Stimulated activated CD8-positive, alpha-beta memory T cell treated with anti-CD3 and anti-CD28 coated beads, Interleukin-7, amount 100 ng/mL, for 48 hours (primary cell): ENCODE measurements around the gene DGCR8.

Source experiments
- DNase-seq, 2 donors: peaks; one replicate each; pipeline ENCODE4 v3.0.0-alpha.2; 2020; ENCODE audit warnings: low read depth in 1 of 2; ENCODE audit errors: extremely low read depth in 1 of 2

DGCR8 gene

DNA sequence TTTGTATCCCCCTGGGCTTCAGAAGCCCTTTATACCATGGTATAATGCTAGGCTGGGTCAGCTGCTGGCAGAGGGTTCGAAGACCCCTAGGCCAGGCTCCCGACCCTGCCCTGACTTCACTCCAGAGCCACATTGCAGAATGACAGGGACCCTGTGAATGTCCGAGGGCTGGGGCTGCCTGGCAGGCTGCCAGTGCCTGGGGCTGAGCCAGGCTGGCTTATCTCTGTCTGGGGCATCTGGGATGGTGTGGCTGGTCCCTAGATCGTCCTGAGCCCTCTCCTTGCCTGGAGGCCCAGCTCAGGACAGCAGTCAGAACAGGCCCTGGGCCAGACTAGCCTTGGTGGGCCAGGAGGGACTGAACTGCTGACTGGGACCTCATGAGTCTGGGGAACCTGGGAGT is 55.2 kb downstream of the DGCR8 start:
- DNase-seq: no peak

DNA sequence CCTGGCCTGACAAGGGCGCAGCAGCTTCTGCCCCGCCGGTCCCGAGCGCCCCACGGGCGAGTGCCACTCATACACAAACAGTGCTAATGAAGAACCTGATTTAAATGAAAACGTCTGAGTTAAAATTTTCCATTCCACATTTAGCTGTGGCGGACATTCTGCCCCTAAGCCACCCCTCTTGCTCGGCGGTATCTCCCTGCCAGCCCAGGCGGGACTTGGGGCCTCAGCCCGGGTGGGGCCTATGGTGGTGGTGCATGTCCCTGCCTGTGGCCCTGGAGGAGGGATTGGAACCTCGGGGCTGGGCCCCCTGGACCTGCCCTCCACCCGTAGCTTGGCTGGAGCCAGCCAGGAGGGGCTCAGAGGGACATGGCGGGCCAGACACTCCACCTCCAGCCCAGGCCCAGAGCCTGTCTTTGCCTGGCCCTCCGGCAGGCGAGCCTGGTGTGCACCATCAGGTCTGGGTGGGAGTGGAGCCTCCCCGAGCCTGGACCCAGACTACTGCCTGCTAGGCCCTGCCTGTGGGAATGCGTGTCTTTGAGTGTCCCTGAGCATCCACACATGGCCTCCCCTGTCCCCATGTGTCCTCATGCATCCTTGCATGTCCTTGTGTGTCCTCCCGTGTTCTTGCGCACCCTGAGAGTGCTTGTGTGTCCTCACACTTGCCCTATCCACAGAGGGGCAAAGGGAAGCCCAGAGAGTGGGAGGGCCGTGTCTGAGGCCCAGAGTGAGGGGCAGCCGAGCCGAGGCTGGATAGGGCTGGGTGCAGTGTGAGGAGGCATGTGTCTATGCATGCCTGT is 56.0 kb downstream of the DGCR8 start:
- no peak for DNase-seq

DNA sequence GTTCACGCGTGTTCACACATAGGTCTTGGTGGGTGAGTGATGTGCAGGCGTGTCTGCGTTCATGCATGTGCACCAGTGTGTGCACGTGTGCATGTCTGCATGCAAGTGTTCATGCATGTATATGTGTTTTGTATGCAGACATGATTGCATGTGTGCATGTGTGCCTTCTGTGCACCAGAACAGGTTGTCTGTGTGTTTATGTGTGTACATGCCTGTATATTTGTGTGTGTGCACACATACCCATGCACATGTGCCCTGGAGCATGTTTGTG is 56.5 kb downstream of the DGCR8 start:
- no peak for DNase-seq

DNA sequence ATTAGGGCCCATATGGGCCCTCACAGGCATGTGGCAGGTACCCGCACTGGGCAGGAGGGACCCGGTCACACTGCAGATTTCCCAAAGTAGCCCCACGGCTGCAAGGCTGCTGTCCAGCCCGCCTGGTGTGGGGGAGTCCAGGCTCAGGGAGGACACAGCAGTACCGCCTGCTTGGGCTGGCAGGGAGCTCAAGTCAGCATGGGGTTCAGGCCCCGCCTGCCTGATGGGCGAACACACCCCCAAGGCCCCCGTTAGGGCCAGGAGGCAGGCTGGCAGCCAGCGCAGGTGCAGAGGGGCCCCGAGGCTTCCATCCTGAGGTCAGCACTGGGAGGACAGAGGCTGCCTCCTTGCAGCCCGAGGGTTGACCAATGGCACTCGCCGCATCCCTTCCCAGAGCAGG is 57.1 kb downstream of the DGCR8 start:
- no peak for DNase-seq

GRCh38 chr22:20137671-20138416 is 57.8 kb downstream of the DGCR8 start:
- no peak for DNase-seq

DNA sequence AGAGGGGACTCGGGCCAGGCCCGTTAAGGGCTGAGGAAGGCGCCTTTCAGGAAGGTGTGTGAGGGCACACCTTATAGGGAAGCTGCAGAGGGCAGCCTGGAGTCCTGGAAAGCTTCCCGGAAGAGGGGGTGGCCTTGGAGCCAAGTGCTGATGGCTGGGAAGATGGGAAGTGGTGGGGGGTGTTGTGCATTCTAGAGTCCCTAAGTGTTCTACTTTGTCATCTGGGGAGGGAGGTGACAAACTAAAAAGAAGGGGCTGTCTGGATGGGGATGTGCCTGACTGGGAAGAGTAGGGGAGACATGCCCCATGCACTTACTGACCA is 58.3 kb downstream of the DGCR8 start:
- DNase-seq: no peak

DNA sequence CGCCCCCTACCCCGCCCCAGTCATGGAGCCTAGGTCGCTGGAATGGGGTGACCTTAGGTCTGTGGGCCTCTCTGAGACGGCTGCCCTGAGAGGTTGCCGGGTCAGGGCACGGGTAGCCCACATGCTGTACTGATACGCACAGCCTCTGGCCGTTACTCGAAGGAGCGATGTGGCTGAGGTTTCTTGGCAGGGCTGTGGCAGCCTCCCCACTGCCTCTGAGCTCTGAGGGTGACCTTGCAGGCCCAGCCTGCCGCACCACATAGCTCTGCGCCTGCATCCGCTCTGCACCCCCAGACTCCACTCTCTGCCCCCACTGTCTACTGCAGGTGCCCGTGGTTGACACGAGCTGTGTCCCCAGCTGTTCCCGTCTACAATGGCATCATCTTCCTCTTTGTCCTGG is 58.8 kb downstream of the DGCR8 start:
- DNase-seq: no peak

- no peak for DNase-seq
These were observed 59.5 kb downstream of the DGCR8 start for GRCh38 chr22:20139391-20140106.

DNA sequence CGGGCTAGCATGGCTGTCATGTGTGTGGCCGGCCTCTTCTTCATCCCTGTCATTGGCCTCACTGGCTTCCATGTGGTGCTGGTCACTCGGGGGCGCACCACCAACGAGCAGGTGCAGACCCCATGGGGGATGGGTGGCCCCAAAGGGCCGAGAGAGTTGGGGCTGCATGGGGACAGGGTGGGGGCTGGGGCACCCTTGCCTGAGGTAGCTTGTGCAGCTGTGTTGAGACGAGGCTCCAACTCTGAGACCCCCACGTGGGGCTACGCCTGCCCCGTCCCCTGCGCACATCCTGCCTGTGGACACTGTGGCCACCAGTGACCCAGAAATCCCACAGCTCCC is 60.0 kb downstream of the DGCR8 start:
- DNase-seq: no peak

DNA sequence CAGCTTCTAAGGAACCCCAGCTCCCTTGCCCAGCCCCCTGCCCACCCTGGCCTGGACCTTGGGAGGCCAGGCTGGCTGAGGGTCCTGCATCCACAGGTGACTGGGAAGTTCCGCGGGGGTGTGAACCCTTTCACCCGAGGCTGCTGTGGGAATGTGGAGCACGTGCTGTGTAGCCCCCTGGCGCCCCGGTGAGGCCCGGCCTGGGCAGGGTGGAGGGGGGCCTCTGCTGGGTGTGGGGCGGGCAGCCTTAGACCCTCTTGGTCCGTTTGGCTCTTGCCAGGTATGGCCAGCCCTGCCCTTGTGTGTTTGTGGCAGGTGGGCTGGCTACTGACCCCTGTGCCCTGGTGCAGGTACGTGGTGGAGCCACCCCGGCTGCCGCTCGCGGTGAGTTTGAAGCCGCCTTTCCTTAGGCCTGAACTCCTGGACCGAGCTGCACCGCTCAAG is 60.5 kb downstream of the DGCR8 start:
- DNase-seq: no peak

DNA sequence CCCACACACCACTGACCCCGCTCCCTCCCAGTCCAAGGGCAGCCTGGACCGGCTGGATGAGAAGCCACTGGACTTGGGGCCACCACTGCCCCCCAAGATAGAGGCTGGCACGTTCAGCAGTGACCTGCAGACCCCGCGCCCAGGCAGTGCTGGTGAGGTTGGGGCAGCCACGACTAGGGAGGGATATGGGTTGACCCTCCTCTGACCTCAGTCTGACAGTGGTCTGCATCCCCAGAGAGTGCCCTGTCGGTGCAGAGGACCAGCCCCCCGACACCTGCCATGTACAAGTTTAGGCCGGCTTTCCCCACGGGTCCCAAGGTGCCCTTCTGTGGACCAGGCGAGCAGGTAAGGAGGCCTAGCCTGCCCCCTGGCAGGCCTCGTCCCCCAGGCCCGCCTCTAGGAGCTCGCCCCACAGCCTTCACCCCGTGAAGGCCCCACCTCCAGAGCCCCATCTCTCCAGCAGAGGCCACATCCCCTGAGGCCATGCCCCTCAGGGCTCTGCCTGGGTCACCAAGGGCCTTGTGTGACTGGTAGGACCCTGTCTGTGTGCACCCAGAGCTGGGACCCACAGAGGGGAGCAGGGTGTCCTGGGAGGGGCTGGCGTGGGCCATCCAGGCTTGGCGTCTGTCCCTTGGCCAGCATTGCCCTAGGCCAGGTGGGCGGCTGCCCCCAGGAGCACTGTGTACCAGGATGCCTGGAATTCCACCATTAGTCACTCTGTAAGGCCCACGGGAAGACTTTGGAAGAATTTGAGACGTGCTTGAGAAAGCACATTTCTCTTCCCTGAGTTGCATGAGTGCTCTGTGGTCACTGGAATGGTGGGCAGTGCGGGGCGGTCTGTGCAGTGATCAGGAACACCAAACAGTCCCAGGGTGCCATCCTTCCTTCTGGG is 61.4 kb downstream of the DGCR8 start:
- no peak for DNase-seq

- no peak for DNase-seq
These were observed 62.9 kb downstream of the DGCR8 start for GRCh38 chr22:20142711-20143621.

DNA sequence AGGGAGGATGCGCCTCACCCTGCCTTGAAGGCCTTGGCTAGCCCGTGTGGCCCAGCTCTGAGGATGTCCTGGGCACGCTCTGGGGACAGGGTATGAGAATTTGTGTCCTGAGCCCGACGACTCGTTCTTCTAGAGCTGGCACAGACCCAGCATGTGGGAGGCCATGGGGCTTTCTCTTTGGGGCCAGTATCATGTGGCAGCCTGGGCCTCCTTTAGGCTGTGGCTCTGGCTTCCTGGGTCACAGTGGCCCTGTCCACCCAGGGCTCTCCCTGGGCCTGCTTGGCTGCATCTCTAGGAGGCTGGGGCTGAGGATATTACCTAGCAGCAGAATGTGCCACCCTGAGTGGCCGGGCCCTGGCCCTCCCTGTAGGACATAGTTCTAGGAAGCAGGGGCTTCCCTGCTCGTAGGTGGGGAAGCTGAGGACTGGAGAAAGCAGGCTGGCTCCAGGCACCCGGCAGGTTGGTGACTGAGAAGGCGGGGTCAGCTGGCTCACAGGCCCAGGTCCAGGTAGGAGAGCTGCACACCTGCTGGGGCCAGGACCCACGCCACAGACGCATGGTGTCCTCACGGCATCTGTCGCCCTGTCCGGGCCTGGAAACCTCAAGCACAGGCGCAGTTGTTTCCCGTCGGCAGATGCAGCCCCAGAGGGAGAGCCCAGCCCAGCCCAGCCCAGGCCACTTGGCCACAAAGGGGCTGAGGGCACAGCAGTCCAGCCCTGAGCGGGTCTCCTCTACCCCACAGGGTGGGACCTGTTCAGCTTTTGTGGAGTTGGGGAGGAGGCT is 64.0 kb downstream of the DGCR8 start:
- DNase-seq: no peak

- DNase-seq: no peak
These were observed 65.3 kb downstream of the DGCR8 start for GRCh38 chr22:20145206-20145831.

DNA sequence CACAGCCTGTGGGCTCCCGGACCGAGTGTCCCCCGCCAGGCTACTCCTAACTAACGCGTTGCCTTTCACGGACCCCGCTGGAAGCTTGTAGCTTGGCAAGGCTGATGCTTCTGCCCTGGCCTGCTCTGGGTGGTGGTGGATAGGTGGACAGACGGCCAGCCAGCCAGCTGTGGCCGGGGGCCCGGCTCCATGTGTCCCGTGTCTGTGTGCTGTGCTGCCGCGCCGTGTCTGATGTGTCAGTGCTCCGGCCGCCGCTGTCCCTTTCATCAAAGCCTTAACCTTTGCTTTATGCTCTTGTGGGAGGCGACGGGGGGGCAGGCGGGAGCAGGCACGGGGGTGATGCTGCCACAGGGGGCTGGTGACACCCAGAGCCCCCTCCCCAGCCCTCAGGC is 65.8 kb downstream of the DGCR8 start:
- DNase-seq: no peak

- no peak for DNase-seq
These were observed 66.7 kb downstream of the DGCR8 start for GRCh38 chr22:20146777-20147176.

DNA sequence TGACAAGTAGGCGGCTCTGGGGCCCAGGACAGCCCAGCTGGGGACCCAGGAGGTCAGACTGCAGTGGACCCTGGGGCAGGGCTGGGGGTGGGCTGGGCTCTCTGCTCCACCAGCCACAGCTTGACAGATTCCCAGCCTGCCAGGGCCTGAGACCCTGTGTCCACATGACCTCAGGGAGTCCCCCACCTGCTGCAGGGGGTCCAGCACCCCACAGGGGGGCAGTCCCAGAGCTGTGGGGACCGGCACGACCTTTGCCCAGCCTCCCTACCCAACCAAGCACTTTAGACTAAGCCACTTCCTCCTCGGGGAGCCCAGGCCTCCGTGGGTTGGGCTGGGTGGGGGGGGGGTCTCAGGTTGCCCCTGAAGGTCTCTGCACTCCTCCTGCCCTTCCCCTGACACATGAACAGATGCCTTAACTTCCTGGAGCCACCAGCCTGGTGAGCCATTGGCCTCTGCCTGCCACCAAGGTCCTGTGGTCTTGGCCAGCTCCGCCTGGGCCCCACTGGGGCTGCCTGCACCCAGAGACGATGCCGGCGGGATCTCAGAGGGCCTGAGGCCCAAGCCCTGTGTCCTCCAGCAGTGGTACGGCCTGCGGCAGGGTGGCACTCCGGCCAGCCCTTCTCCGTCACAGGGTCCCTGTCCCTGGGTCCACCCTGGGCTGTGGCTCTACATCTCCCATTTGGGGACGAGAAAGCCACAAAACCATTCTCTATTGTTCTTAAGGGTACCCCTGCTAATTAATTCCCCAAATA is 67.4 kb downstream of the DGCR8 start:
- DNase-seq: no peak

GRCh38 chr22:20148414-20148813 is 68.4 kb downstream of the DGCR8 start:
- DNase-seq: no peak
